Measurements from ENCODE around the gene IFT43. TPM values are rescaled to one million over a fixed set of nuclear protein-coding genes. Genes with fewer than 3 reads are reported as not detected.

The IFT43 gene
- total RNA-seq, 1 donor from 2014 or later, result 38.6 TPM

DNA sequence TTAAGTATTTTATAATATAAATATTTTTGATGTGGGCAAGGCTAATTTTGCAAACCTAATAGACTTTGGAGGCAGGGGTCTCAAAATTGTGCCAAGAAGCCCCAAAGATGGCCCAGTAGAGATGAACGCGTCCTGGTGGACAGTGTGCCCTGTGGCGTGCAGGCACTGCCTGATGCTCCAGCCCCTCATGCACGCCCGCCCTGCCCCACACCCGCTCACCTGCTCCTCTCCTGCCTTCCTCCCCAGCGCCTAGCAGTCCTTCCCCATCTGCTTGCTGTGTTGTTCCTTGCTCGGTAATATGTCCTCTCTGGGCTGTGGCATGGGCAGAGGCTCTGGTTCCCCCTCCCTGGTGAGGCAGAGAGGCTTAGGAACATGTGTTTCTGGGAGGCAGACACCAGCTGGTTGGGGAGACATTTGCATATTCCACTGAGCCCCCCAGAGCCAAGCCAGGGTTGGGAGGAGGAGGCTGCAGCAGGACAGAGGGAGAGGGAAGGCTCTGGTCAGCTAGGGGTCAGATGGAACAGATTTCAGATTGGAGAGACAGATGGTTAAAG is 119.3 kb downstream of the IFT43 start:
- DNase-seq (ENCODE audit: low read depth), result no peak

DNA sequence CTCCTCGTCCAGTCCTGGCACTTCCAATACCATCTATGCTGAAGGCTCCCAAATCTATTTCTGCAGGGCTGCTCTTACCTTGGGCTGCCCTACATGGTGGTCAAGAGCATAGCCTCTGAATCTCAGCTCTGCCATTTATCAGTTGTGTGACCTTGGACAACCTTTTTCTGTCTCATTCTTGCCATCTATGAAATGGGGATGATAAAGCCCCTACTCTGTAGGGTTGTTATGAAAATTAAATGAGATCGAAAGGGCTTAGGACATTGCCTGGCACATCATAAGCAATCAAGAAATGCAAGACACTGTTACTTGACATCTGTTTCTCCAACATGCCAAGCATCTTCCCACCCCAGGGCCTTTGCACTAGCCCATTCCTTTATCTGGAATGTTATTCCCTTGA is 120.6 kb downstream of the IFT43 start:
- DNase-seq (ENCODE audit: low read depth), result no peak

DNA sequence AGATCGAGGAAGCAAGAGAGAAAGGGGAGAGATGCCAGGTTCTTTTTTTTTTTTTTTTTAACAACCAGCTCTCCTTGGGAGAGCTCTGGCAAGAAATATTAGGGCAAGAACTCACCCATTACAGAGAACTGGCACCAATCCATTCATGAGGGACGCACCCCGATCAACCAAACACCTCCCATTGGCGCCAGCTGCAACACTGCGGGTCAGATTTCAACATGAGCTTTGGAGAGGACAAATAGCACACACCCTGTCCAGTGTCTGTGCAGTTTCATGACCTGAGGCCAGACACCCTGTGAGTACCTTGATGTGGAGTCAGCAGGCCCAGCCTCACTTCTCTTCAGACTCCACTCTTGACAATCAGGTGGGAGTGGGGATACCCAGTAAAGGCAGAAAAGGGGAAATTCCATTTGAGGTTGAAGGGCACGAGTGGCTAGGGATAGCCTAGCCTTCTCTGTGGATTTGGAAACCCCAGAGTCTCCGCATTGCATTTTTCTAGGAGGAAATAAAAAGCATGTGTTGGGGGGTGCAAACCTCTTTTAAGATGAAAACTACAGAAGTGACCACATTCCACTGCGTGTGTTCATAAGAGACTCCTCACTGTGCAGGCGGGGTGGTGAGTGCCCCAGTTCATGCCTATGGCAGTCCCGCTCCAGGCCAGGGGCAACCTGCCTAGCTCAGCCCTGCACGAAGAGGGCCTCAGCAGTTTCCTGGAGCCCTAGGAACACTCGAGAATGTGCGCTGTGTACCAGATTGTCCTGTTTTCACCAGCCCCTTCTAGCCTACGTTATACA is 123.7 kb downstream of the IFT43 start:
- peak; percentile 66 for DNase-seq (ENCODE audit: low read depth)

DNA sequence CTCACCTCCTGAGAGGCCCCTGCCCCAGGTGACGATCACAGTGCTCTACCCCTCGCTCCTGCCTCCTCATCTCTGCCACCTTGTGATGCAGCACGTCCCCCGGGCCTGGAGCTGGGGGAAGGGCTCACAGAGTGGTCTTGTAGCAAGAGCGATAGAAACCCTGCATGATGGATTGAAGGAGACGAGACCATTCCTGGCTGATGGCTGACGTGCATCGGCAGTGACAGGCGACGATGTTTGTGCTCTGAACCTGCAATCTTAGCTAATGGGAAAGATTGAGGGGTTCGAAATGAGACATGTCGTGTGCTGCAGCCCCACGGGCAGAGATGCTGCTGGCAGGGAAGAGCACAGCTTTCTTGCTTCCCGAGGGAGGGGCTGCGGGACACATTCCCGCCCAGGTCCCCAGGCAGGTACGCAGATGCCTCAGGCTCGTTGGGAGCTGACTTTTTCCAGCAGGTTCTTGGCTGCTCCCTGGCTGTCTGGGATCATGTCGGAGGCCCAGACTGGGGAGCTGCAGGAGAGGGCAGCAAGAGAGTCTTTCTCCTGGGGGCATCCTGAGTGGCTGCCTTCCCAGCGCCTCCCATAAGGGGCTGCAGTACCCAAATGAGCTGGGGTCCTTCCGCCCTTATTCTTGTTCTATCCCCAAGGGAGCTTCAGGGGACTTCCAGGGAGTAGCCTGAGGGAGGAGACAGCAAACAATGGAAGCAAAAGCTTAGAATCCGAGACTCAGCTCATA is 127.5 kb downstream of the IFT43 start:
- no peak for DNase-seq (ENCODE audit: low read depth)

DNA sequence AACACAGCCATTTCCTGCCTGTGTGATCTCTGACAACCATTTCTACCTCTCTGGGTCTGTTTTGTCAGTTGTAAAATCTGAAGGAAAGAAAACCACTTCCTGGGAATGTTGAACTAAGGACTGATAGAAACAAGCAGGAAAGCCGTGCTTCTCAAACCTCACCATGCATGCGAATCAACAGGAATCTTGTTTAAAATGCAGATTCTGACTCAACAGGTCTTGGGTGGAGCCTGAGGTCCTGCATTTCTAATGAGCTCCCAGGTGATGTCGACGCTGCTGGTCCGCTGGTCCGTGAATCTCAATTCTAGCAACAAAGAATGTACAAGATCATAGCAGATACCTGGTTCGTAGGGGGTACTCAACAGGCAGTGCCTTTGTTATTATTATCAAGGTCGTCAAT is 128.1 kb downstream of the IFT43 start:
- no peak for DNase-seq (ENCODE audit: low read depth)

DNA sequence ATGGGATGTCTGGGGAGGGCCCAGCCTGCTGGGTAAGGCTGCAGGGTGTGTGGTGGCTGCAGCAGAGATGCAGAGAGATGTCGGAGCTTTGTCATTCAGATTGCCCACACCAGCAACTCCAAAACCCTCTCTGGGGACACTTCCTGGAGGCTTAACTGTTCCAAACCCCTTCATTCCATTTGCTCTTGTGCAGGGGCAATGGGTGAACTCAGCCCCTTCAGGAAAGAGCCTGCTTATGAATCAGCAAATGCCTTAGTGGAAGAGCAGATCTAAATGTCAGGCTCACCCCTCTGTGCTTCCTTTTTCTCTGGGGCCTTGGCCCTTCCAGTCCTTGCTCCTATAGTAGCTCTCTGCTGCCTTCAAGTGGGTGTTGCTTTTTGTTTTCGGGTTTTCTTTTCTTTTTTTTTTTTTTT is 129.5 kb downstream of the IFT43 start:
- no peak for DNase-seq (ENCODE audit: low read depth)

DNA sequence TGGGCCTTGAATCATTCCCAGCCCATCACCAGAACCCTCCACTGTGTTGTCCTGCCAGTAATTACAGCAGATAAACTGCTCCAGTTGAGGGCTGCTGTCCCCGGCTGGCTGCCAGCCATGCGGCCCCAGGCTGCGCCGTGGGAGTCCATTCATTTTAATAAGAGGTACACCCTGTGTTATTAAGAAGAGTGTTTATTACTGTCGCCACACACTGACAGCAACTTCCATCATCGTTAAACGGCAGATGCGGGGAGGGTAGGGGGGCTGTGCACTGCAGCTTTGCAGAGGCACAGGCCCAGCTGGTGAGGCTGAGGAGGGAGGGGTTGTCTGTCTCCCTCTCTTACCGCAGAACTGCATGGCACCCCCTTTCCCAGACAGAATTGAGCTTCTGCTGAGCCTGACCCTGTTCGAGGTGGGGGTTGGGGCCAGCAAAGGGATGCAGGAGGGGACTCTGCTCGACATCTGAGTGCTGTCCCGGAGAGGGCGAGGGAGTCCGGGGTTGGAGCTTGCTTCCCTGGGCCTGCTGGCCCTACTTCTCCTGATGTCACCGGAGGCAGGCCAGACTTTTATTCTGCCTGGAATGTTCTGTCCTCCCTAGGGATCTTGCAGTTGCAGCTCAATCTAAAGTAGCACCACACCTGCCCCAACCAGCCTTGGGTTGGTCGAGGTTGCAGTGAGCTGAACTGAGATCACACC is 132.4 kb downstream of the IFT43 start:
- no peak for DNase-seq (ENCODE audit: low read depth)

DNA sequence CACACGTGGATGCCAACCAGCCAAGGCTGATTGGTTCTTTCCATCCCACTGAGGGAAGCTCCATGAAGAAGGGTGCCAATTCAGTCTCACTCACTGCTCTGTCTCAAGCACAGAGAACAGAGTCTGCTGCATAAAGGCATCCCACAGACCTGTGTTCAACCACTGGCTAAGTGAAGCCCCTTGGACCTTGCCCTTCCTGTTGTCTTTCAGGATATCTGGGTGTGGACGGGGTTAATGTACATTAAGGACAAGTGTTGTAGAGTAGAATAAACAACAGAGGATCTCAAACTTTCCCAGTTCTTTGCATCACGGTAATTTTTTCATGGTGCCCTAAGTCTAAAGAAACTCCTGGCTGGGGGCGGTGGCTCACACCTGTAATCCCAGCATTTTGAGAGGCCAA is 133.0 kb downstream of the IFT43 start:
- no peak for DNase-seq (ENCODE audit: low read depth)

DNA sequence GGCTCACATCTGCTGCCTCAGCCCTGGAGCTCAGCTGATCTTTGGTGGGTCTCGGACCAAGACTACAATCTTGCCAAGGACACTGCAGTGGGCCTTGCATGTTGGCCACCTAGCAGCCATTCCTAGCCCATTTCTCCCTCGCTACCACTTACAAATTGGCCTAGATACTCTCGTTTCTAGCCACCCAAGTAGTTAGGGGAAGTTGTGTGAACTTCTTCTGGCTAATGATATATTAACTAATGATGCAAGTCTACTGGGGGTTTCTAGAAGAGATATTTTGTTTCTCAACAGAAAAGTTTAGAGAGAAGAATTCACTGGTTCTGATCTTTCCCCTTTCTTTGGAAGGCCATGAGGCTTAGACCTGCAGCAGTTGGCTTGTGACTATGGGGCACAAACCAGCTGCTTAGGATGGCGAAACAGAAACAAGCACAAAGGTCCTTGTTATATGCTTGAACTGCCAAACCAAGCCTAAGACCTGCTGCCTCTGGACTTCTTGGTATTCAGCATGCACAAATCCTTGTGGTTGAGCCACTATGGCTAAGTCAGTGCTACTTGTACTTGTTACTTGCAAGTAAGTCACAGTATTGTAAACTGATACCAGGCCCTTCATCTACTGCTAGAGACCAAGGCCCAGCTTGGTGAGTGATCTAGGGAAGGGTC is 135.7 kb downstream of the IFT43 start:
- peak; percentile 24 for DNase-seq (ENCODE audit: low read depth)

DNA sequence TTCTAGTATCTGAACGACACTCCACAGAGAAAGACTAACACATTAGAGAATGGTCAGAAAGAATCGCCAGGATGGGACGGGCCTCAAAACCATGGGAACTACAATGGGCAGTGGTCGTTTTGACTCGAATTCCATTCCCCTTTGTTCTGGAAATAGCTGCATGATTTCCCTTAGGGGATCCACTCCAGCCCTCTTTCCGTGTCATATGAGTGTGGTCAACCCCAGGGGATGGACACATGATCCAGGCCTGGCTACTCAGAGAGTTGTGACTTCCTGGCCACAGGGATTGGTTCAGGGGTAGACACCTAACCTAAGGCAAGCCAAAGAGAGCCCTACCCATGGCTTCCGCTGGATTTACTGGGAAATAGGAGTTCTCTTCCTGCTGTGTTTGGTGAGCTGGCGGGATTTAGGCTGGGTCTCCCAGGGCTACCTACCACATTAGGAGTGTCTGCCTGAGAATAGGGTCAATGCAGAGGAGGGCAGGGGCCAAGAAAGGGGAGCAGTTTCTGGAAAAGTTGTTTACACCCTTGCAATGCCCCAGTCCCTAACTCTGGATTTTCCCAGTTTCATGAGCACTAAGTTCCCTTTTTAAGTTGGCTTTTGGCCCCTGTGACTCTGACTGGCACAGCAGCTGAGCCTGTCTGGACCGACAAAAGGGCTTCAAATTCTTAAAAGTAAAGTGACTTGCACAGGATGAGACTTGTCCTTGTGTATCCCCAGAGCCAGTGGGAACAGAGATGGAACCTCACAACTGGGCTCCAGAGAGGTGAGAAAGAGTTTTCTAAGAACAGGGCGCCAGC is 138.1 kb downstream of the IFT43 start:
- no peak for DNase-seq (ENCODE audit: low read depth)

DNA sequence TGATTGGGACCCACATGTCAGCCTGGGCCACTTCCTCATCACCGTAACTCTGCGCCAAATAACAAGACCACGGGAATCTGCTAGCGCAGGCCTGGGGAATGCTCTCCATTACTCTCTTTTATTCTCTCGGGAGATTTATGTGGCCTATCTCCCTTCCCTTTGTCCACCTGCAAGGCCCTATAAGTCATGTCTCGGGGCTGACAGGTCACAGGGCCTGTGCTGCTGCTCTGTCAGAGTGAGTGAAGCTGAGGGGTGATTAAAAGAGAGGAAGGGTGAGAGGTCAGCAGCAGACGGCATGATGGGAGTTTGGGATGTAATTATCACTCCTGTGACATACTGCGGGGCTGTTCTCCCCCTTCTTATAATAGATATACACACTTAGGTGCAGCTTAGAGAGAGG is 139.9 kb downstream of the IFT43 start:
- no peak for DNase-seq (ENCODE audit: low read depth)

DNA sequence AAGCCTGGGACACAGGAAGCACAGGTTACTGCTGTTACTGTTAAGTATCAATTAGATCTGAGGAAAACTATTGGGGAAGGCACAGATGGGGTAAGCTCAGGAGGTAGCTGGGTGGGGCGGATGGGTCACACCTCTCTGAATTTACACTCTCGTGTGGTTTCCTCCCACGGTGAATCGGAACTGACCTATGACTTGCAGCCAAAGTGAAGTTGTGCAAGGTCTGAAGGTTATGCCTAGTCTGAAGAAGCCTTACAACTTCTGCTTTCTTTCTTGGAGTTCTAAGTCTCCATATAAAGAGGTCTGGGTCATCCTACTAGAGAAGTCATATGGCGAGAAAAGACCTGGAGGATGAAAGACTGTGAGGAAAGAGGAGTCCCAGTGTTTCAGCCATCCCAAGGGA is 140.5 kb downstream of the IFT43 start:
- no peak for DNase-seq (ENCODE audit: low read depth)

DNA sequence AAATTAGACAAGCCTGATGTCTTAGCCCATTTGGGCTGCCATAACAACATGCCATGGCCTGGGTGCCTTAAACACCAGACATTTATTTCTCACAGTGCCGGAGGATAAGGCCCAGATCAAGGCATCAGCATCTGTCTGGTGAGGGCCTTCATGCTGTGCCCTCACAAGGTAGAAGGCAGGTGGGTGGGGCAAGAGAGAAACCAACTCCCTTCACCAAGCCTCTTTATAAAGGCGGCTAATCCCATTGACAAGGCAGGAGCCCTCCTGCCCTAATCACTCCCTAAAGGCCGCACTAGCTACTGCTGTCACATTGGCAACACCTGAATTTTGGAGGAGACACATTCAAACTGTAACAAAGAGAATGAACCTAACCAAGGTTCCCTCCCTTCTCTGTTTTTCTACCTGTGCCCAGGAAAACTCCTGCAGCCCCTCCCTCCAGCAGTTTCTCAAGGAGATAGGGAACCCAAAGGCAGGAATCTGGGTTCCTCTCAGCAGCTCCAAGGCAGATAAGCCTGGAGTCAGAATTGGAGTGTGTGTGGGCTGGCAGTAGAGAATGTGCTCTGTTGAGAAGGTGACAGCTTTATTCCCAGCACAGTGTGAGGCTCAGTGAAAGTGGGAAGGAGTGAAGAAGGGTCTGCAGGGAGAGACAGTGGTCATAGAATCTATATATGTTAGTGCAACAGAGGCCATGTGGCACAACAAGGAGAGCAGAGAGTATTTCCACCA is 144.5 kb downstream of the IFT43 start:
- DNase-seq (ENCODE audit: low read depth), result no peak

DNA sequence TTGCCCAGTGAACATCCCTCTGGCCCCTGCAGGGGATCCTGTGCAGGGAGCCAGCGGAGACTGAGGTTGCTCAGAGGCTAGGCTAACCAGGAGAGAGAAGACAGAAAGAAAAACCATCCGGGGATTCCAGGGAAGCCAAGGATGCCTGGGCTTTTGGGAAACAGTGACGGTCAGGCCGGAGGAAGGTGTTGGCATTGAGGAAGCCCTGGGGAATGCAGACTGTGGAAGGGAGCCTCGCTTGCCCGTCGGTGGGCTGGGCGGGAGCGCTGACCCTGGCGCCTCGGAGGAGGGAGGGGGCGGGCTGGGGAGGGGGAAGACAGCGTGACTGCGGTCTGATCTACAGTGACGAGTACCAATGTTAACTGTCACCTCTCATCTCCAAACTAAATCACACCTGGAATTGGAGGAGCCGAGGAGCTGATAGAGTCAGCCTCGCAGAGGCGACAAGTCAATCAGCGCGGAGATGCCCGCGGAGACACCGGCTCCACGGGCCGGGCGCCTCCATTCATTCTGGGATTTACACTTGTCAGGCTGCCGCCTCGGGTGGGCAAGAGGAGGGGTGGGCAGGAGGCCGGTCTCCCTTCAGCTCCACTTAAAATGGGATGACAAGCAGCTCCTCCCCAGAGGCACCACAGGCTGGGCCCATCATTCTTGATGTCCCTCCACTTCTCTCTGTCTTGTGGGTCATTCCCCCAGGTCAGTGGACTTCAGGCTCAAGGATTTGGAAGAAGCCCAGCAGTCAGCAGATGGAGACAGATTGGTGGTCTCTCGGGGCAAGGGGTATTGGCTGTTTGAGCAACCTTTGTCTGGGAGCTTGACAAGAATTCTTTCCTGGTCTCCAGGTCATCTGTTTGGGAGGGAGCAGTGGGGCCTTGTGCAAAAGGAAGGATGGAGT is 145.8 kb downstream of the IFT43 start:
- DNase-seq (ENCODE audit: low read depth), result no peak

DNA sequence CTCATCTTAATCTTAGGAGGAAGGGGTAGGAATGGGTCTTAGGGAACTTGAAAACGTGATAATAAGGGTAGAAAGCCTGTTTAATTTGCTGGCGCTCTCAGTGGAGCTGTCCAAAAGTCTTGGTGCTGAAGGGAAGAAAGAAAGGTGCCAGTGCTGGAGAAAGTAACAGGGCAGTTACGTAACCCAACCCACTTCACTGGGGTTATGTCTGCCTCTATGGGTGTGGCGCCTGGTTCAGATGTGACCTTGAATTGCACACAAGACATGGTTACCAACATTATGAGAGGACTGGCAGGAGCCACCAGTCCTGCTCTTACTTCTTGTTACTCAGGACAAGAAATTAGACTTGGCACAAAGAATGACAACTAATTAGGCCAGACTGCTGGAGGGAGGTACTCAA is 147.5 kb downstream of the IFT43 start:
- peak; percentile 58 for DNase-seq (ENCODE audit: low read depth)
